Smooth muscle cell of the brain vasculature (primary cell): ENCODE results near the gene HNRNPF.
A peak's percentile ranks its signal among the peaks of the same experiment; 100 is the strongest.

Experiments
- DNase-seq: peaks from one replicate; pipeline ENCODE4 v3.0.0-alpha.2; 2012; ENCODE audit warnings: low read depth, low spot score

Gene HNRNPF

DNA sequence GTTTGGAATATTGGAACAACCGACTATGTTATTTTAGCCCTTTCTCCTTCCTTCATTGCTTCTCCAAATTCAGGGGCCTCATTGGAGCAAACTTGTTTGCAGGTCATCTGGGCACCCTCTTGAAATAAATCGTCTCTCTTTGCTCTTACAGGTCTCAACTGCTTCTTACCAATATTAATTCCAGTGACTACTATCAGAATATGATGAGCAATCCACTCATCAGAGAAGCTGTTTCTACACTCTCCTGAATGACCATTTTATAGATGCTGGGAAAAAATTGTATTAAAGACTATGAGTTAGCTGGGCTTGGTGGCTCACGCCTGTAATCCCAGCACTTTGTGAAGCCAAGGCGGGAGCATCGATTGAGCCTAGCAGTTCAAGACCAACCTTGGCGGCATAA lies 12.5 kb upstream of the HNRNPF start:
- no peak for DNase-seq

DNA sequence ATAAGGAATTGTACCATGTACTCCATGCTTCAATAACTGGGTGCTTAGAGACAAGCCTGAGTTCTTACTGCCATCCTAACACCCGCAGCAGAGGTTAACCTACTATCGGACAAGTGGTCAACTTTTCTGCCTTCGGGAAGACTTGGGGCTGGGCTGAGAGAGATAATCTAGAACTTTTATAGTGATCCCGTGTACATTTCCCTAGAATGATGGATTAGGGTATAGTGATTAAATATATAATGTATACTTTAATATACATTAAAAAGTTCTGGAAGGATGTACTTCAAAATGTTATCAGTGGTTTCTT lies 12.2 kb upstream of the HNRNPF start:
- DNase-seq = no peak

DNA sequence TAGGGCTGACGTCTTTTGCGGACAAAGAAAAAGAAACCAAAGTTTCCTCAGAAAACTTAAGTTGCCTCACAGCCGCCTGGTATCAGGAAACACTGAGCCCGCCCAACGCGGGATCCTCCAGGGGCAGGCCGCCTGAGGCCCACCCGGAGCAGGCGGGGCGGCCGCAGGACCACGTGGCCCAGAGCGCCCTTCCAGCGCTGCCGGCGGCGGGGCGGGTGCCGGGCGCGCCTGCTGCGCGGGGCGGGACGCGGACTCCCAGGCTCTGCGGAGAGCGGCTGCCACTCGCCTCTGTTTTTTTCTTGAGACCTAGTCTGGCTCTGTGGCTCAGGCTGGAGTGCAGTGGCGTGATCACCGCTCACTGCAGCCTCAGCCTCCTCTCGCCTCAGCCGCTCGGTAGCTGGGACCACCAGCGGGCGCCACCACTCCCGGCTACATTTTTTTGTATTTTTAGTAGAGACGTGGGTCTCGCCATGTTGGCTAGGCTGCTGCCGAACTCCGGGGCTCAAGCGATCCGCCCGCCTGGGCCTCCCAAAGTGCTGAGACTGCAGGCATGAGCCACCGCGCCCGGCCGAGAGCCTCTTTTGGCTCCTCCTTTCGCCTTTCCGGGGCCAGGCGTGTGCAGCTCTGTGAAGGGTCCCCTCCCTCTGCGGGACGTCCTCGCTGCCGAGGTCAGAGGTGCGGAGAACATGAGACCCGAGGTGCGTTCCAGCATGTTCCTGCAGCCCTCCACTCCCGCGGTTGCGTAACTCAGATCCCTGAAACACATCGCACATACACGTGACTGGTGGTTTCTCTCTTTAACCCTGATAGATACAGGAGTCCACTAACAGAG lies 11.6 kb upstream of the HNRNPF start:
- DNase-seq = no peak

DNA sequence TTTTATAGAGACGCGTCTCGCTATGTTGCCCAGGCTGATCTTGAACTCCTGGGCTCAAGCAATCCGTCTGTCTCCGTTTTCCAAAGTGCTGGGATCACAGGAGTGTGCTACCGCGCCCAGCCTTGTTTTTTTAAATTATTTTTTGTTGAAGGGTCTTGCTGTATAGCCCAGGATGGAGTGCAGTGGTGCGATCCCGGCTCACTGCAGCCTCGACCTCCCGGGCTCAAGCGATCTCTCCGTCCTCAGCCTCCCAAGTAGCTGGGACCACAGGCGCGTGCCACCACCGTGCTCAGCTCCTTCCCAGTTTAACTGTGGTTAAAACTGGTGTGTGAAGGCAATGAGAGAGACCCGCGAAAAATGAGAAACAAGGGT lies 11.0 kb upstream of the HNRNPF start:
- DNase-seq = no peak

DNA sequence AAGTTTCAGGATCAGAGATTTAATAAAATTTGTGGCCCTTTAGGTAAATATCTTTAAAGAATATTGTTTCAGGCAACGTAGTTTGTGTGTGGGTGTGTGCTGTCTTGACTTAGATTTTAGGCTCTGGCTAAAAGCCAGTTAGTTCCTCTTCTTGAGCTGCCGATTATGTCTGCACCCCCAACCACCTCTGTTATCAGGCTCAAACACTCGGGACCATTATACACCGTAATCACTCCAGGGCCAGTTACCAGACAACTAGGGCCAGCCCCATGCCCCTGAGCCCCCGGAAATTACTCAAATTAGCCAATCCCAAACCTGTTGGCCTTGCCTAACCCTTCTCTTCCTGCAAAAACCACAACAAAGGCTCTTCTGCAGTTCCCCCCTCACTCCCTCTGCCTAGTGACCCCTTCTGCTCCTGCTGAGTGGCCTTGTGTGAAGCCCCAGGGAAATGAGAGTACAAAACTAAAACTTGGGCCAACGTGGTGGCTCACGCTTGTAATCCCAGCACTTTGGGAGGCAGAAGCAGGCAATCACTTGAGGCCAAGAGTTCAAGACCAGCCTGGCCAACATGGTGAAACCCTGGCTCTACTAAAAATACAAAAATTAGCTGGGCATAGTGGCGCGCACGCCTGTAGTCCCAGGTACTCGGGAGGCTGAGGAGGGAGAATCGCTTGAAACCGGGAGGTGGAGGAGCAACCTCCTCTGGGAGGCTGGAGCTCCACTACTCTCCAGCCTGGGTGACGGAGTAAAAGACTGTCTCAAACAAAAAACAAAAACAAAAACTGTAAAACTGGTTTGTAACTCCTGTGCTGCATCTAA lies 9.2 kb upstream of the HNRNPF start:
- DNase-seq = no peak

DNA sequence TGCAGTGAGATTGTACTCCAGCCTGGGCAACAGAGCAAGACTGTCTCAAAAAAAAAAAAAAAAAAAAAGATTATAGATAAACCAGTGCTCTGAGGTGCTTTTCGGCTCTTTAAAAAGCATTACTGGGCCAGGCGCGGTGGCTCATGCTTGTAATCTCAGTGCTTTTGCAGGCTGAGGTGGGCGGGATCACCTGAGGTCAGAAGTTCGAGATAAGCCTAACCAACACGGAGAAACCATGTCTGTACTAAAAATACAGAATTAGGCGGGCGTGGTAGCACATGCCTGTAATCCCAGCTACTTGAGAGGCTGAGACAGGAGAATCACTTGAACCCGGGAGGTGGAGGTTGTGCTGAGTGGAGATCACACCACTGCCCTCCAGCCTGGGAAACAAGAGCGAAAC lies 6.6 kb upstream of the HNRNPF start:
- DNase-seq = no peak

DNA sequence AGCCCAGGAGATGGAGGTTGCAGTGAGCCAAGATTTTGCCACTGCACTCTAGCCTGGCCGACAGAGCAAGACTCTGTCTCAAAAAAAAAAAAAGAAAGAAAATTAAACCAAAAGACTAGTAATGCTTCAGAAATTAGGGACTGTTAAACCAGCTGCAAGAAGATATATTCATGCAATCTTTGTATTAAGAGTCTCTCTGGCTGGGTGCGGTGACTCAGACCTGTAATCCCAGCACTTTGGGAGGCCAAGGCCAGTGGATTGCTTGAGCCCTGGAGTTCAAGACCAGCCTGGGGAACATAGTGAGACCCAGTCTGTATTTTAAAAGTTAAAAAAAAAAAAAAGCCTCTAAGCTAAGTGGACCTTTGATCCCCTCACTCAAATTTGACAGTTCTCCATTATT lies 2.5 kb upstream of the HNRNPF start:
- DNase-seq = no peak

DNA sequence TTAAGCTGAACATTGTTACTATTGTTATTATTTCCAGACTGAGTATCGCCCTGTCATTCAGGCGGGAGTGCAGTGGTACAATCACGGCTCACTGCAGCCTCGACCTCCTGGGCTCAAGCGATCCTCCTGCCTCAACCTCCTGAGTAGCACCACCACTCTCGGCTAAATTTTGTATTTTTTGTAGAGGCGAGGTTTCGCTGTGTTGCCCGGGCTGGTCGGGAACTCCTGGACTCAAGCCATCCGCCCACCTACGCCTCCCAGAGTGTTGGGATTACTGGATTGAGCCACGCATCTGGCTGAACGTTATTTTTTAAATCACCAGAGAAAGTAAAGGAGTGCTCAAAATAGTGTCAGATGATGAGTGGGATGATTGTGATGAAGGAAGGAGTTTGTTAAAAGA lies 1.4 kb upstream of the HNRNPF start:
- DNase-seq = no peak

DNA sequence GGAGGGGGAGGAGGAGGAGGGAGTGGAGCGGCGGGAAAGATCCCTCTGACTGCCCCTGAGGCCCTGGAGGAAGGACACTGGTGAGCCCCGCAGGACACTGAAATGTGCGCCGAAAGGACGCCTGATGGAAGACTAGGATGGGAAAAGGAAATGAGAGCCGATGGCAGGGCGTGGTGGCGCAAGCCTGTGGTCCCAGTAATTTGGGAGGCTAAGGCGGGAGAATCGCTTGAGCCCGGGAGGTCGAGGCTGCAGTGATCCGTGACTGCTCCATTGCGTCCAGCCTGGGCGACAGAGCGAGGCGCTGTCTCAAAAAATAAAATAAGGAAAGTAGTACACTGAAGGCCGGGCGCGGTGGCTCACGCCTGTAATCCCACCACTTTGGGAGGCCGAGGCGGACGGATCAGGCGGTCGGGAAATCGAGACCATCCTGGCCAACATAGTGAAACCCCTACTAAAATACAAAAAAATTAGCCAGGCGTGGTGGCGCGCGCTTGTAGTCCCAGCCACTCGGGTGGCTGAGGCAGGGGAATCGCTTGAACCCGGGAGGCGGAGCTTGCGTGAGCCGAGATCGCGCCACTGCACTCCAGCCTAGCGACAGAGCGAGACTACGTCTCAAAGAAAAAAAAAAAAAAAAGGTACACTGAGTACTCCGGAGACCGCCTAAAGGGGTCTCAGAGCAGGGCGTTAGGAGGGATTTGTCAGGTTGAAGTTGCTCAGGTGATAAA lies 561 bp upstream of the HNRNPF start:
- no peak for DNase-seq

DNA sequence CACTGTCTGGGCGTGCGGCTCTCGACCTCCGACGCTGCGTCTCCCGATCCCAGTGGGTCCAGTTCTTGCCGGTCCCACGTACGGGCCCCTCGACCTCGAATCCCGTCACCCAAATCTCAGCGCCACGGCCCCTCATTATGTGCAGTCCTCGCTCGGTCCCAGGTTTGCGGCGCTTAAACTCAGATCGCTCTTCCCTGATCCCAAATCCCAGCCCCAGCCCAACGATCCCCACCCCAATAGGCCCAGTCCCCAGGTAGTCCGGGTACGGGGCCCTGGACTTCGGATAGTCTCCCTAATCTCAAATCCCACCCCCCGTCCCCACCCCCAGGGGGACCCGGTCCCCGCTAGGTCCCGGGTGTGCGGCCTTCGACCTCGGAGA lies 666 bp downstream of the HNRNPF start:
- no peak for DNase-seq

DNA sequence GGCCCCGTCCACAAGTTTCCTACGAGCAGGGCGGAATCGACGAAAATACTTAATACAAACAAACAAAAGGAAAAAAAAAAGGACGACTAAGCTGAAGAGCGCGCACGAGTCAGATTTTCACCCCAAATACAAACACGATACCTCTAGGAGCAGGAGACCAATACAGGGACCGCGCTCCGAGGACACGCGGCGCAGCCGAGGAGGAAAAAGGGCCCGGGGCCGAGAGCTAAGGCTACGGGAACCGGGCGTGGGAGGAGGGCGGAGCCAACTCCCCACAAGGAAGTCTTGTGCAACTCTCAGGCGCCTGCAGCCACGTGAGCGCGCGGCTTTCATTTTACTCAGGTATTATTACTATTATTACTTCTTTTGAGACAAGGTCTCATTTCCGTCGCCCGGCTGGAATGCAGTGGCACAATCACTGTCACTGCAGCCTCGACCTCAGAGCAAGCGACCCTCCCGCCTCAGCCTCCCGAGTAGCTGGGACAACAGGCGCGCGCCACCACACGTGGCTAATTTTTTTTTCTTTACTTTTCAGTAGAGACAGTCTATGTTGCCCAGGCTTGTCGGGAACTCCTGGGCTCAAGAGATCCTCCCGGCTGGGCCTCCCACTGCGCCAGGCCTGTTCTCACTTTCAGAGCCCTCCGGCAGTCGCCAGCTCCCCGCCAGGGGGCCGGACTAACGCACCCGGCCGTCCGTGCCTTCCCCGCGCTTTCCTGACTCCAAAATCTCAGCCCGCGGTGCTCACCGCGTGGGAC lies 1.2 kb downstream of the HNRNPF start:
- DNase-seq = peak; percentile 70

DNA sequence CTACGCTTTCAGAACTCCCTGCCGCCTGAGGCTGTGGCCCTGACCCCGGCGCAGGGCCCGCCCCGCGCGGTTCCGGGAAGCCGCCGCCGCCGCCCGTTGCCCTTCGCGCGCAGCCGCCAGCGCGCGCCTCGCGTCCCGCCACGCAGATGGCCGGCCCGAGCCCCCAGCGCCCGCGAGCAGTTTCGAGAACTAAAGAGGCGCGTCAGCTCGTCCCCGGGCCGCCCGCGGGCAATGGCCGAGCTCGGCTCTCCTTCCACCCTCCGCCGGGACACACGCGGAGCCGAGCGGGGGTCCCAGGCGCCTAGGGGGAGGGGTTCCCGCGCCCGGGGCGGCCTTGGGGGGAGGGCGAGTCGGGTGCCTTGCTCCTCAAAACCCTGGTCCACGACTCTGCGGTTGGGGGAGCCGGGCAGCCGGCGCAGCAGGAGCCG lies 1.8 kb downstream of the HNRNPF start:
- DNase-seq = no peak

DNA sequence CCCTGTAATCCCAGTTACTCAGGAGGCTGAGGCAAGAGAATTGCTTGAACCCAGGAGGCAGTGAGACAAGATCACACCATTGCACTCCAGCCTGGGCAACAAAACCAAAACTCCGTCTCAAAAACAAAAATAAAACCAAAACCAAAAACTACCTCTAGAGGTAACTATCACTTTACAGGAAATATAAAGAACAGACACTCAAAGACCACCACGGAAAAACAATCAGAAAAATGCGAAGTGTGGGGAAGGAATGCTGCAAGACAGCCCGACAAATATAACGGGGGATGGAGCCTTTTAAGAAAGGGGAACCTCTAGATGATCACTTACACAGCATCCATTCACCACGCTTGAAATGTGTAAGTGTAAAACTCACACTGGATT lies 4.3 kb downstream of the HNRNPF start:
- no peak for DNase-seq

DNA sequence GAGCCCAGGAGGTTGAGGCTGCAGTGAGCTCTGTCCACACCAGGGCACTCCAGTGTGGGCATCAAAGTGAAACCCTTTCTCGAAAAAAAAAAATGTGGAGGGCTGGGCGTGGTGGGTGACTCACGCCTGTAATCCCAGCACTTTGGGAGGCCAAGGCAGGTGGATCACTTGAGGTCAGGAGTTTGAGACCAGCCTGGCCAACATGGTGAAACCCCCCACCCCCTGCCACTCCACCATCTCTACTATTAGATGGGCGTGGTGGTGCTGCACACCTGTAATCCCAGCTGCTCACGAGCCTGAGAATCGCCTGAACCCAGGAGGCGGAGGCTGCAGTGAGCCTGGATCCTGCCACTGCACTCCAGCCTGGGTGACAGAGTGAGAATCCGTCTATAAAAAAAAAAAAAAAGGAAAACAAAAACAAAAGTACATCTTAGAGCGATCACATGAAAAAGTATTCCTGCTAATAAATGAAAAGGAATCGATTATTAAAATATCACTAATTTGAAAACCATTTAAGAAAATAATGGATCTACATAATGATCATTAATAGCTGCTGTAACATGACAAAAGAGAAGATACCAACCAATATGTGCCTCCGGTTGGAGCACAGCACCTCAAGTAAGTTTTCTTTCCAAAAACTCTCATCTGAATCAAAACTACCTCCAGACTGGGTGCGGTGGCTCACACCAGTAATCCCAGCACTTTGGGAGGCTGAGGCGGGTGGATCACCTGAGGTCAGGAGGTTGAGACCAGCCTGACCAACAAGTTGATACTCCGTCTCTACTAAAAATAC lies 4.9 kb downstream of the HNRNPF start:
- no peak for DNase-seq

DNA sequence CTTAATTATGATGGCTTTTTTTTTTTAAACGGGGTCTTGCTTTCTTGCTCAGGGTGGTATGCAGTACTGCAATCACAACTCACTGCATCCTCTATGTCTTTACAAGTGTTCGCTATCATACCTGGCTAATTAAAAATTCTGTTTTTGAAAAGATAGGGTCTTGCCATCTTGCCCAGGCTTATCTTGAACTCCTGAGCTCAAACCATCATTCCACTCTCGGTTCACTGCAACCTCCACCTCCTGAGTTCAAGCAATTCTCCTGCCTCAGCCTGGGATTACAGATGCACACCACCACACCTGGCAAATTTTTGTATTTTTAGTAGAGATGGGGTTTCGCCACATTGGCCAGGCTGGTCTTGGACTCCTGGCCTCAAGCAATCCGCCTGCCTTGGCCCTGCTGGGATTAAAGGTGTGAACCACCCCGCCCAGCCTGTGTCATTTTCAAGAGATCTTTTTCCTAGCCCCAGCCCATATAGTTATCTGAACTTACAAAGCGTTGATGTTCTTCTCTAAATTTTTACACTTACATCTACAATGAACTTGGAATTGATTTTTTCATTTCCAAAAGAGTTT lies 6.0 kb downstream of the HNRNPF start:
- no peak for DNase-seq

DNA sequence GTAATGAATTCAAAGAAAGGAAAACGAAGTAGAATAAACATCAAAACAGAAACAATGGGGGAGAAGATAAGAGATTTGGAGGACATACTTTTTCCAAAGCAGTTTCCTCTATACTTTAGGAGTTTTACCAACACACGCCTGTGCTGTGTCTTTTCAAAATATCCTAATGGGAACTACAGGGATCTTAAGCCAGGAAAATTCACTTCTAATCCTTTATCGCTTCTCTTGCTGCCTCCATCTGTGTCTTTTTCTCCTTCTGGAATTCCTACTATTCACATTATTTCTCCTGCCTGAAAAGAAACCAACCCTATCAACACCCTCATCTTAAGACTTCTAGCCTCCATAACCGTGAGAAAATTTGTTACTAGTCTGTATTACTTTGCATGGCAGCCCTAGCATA lies 6.8 kb downstream of the HNRNPF start:
- DNase-seq = no peak

DNA sequence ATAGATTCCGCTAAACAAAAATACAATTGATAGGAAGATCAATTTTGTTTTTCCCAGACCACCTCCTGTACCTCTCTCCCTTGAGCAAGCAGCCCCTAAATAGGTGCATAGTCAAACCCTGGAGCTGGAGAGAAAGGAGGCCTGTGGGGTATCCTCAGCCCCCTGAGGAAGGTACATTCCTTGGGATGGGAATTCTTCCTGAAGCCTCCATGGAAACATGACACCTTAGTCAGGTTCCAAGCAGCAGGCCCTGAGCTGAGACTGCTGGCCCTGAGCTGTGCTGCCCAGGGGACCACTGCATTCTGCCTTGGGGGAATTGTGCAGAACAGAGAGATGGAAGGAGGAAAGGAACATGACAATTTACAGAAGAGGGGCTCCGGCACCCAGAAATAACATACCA lies 7.4 kb downstream of the HNRNPF start:
- DNase-seq = no peak

DNA sequence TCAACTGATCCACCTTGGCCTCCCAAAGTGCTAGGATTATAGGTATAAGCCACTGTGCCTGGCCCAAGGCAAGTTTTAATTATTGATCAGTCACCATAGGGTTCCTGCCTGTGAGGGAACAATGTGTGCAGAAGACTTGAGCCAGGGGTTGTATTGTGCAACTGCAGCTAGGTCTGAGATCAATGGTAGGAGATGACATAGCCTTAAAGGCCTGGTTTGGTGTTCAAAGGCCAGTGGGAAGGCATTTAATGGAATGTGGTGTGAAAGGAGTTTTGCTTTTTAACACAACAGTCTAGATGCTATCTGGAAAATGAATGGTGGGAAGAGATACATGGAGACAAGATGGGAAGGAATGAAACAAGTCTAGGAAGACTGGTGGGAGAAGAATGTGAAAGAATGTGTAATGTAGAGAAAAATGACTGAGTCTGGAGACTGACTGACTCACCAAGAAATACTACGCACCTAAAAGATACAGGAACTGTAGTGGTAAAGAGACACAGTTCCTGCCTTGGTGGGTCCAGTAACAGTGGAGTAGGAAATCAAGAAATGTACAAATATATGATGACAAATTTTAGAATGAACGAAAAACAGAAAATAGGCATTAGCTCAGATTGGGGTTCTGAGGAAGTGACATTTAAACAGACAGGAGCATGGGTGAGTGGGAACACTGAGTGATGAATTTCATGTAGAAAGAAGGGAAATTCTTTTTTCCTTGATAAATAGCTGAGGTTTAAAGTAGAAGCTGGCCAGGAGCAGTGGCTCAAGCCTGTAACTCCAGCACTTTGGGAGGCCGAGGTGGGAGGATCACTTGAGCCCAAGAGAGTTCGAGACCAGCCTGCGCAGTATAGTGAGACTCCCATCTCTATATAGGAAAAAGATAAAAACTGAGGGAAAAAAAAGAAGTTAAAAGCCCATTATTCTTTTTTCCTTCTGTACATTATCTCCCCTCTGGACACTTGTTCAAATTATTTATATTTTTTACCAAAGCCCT lies 9.4 kb downstream of the HNRNPF start:
- DNase-seq = no peak

DNA sequence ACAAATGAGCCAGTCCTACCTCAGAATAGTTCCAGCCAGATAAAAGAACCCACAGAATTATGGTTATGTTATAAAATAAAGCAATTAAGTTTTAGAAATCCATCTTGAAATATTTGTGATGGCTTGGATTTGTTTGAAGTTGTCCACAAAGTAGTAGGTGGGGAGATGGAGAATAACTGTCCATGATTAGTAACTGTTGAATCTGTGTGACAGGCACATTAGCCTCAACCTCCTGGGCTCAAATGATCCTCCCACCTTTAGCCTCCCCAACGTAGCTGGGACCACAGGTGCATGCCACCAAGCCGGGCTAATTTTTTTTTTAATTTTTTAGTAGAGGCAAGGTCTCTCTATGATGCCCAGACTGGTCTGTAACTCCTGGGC lies 10.1 kb downstream of the HNRNPF start:
- DNase-seq = no peak
